GM18498 (cell line): ENCODE measurements around the gene ZBTB33.

Experiments used
- ATAC-seq: cut with Tn5 transposase; IDR thresholded peaks from one replicate; pipeline ENCODE4 v1.9.1; 2021; ENCODE audit warnings: mild to moderate bottlenecking, moderate library complexity; ENCODE audit not compliant: unreplicated experiment

The ZBTB33 gene

DNA sequence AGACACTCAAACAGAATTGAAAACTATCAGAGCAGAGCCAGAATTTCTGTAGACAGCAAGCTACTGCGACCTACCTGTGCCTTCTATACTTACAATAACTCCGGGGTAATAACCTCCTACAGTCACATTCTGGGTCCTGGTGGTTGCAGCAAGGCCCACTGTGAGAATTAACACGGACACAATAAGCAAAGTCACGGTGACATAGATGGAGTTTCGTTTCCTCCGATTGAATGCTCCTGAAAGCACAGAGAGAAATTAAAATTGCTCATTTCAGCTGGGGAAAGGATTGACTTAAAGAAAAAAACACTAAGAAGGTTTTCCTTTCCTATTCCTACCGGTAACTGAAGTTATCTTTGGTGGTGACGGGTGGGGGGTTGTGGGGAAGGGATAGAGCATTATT lies 53.6 kb downstream of the ZBTB33 start:
- ATAC-seq, result no peak

DNA sequence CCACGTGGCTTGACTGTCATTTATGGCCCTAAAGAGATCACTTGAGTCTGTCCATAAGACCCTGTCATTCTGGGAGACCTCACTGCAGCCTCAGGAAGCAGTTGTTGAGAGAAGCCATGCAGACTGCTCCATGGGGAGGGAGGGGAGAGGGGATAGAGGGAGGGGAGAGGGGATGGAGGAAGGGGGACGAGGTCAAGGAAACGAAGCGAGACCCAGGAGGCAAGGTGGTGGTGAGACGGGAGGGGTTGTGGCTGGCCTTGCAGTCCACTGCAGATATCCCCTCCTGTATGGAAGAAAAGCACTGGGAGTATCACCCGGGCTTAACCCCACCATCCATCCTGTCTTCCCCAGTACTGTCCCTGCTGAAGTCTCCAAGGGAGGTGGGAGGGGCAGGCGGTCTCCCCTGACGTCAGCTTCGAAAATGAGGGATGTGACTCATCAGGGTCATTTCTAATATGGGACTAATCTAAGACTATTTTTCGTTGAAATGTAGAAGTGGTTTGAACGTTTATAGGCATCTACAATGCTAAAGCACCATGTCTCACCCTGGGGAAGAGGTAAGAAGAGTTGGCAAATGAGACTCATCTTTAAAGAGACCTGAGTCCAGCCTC lies 55.0 kb downstream of the ZBTB33 start:
- no peak for ATAC-seq

DNA sequence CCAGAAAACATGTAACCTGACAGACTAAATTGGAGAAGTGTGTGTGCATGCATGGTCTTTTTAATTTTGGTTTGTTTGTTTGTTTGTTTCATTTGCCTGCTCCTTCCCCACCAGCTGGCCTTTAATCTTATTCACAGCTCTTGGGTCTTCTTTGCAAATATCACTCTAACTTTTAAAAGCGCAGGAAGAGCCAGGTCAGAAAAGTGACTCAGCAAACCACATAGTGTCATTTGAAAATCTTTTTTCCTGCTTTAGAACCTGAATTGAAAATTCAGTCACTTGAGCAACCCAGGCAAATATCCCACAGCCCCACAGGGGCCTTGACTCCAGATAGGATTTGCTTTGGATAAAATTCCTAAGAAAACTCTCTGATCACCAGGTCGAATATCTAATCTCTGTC lies 56.0 kb downstream of the ZBTB33 start:
- ATAC-seq, result no peak
